22Rv1 (cell line): Measurements from ENCODE around the gene PAIP2.
A peak's percentile ranks its signal among the peaks of the same experiment; 100 is the strongest.
"Not testable (repeated sequence)": the region's sequence is repeated elsewhere in the genome, so short reads cannot be mapped to it uniquely, and the experiment has no call there.

Experiments
- H3K27ac ChIP-seq: fragments of 450-650 bp; 2 replicates; pipeline ENCODE4 v1.5.1; 2017
- ZFX ChIP-seq: fragments of 450-650 bp; IDR thresholded peaks from 2 replicates; pipeline ENCODE4 v1.6.1; 2017; ENCODE audit warnings: antibody characterized with exemption, borderline replicate concordance
- TF ChIP-seq, protein P1 (sequence below): fragments of 450-650 bp; IDR thresholded peaks from 2 replicates; pipeline ENCODE4 v1.5.1; 2017; ENCODE audit warnings: mild to moderate bottlenecking

Gene PAIP2

DNA sequence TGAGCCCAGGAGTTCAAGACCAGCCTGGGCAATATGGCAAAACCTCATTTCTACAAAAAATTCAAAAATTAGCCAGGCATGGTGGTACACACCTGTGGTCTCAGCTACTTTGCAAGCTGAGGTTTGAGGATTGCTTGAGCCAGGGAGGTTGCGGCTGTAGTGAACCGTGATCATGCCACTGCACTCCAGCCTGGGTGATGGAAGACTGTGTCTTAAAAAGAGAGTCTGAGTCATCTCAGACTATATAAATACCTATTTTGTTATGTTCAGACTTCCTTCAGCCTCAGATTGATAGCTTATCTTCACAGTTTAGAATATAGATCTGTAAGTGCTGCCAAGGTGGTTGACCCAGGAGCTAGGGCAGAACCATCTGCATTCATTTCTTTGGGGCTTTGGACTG is 1.6 kb upstream of the PAIP2 start:
- H3K27ac ChIP-seq, result no peak overlapping the region
- TF ChIP-seq, protein P1, sequence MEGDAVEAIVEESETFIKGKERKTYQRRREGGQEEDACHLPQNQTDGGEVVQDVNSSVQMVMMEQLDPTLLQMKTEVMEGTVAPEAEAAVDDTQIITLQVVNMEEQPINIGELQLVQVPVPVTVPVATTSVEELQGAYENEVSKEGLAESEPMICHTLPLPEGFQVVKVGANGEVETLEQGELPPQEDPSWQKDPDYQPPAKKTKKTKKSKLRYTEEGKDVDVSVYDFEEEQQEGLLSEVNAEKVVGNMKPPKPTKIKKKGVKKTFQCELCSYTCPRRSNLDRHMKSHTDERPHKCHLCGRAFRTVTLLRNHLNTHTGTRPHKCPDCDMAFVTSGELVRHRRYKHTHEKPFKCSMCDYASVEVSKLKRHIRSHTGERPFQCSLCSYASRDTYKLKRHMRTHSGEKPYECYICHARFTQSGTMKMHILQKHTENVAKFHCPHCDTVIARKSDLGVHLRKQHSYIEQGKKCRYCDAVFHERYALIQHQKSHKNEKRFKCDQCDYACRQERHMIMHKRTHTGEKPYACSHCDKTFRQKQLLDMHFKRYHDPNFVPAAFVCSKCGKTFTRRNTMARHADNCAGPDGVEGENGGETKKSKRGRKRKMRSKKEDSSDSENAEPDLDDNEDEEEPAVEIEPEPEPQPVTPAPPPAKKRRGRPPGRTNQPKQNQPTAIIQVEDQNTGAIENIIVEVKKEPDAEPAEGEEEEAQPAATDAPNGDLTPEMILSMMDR, result no peak
- TF ChIP-seq ZFX, result no peak

DNA sequence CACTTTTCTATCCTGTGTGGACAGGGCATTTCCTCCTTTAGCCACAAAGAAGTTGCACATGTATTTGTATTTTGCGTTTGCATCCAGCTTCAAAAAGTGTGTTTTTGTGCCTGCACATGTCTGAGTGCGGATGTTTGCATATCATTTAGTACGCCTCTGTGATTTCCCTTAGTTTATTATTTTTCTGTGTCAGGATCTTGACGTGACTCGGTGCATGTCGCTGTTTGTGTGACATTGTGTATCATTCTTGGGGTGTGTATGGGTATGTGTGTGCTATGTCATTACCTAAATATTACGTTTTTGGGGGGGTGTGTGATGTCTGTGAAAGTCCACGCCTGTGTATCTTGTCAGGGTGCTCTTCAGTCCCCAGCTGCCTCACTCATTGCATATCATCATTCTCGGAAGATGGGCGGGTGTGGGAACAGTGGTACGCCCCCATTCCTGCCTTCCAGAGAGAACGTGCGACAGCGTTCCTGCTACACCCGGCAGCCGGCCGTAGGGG is 416 bp upstream of the PAIP2 start:
- TF ChIP-seq ZFX, result no peak
- TF ChIP-seq, protein P1, result no peak
- peak overlapping the region; percentile 90 for H3K27ac ChIP-seq

DNA sequence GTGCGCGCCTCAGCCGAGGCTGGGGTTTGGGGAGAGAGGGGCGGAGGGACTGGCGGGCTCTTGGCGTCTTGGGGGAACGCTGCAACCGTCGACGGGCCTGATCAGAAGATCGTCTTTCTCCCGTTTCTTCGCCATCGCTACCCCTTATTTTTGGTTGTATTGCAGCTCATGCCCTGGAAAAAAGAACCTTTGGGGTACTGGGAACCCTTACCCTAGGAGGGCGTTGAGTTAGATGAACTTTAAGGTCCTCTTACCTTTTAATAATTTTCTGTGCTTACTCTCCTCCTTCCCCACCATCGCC is 719 bp downstream of the PAIP2 start:
- peak overlapping the region; percentile 90 for H3K27ac ChIP-seq
- TF ChIP-seq, protein P1, result no peak
- TF ChIP-seq ZFX, result no peak

DNA sequence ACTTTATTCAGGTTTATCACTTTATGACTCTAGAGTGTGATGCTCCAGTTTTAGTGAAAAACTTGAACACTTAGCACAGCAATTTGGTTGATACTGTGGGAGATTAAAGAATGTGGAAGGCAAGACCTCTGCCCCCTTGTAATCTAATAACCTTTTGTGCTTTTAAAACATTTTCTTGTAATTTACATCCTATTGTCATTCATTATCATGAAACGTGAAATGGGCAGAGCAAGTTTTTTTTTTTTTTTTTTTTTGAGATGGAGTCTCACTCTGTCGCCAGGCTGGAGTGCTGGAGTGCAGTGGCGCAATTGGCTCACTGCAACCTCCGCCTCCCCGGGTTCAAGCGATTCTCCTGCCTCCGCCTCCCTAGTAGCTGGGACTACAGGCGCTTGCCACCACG is 1.8 kb downstream of the PAIP2 start:
- no peak for TF ChIP-seq ZFX
- TF ChIP-seq, protein P1, result no peak
- H3K27ac ChIP-seq, result no peak overlapping the region

DNA sequence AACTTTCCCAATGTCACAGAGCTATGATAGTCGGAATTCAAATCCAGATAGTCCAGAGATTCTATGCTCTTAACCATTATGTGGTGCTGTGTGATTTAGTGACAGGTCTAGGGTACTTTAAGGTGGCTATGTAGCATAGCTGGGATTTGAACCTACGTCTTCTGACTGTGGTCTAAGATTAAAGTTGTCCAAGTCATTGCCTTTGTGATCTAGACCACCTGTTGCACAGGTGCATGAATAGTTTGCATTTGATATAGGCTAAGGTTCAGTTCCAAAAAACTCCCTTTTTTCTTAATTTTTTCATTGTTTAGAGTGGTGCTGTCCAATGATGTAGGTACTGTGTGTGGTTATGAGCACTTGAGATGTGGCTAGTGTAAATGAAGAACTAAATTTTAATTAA is 2.5 kb downstream of the PAIP2 start:
- no peak overlapping the region for H3K27ac ChIP-seq
- TF ChIP-seq ZFX, result no peak
- TF ChIP-seq, protein P1, result no peak

DNA sequence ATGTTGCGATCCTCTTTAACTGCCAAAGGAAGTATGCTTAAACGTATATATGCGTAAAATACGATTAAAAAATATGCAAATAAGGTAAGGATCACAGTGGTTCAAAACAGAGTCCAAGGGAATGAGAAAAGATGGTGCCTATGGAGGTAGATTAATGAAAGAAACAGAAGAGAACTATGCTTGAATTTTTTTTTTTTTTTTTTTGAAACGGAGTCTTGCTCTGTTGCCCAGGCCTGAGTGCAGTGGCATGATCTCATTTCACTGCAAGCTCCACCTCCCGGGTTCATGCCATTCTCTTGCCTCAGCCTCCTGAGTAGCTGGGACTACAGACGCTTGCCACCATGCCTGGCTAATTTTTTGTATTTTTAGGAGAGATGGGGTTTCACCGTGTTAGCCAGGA is 3.8 kb downstream of the PAIP2 start:
- not testable (repeated sequence) for H3K27ac ChIP-seq

DNA sequence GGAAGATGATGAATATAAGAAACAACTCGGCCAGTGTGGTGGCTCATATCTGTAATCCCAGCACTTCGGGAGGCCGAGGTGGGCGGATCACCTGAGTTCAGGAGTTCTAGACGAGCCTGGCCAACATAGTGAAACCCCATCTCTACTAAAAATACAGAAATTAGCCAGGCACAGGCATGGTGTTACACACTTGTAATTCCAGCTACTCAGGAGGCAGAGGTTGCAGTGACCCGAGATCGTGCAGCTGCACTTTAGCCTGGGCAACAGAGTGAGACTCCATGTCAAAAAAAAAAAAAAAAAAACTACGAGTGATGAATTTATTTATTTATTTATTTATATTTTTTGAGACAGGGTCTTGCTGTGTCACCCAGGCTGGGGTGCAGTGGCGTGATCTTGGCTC is 6.2 kb downstream of the PAIP2 start:
- not testable (repeated sequence) for H3K27ac ChIP-seq

DNA sequence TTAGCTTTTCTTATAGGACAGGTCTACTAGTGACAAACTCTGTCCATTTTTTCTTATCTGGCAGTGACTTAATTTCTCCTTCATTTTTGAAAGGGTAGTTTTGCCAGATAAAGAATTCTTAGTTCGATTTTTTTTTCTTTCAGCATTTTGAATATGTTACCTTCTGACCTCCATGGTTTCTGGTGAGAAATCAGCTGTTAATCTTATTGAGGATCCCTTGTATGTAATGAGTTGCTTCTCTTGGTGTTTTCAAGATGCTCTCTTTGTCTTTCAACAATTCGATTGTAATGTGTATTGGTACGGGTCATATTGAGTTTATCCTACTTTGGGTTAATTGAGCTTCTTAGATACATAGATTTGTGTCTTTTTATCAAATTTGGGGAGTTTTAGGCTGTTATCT is 12.5 kb downstream of the PAIP2 start:
- no peak overlapping the region for H3K27ac ChIP-seq
- TF ChIP-seq ZFX, result no peak
- TF ChIP-seq, protein P1, result no peak

DNA sequence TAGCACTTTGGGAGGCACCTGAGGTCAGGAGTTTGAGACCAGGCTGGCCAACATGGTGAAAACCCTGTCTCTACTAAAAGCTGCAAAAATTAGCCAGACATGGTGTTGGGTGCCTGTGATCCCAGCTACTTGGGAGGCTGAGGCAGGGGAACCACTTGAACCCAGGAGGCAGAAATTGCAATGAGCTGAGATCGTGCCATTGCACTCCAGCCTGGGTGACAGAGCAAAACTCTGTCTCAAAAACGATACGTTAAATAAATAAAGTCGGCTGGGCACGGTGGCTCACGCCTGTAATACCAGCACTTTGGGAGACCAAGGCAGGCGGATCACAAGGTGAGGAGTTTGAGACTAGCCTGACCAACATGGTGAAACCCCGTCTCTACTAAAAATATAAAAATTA is 14.2 kb downstream of the PAIP2 start:
- H3K27ac ChIP-seq, result not testable (repeated sequence)
